ENCODE data around the gene LRRC63. TPM values are rescaled to one million over a fixed set of nuclear protein-coding genes. Genes with fewer than 3 reads are reported as not detected.

The LRRC63 gene
- total RNA-seq, 1 donor from 2014 or later = 0.42 TPM

- no peak for DNase-seq (ENCODE audit: low read depth)
- no peak overlapping the region for H3K4me3 ChIP-seq (ENCODE audit: low read depth, low read length)
- peaks cover 6% of the 10 kb centered on the region for H3K27me3 ChIP-seq (ENCODE audit: control insufficient read depth, insufficient read depth, low read length)
- TF ChIP-seq, protein P1, sequence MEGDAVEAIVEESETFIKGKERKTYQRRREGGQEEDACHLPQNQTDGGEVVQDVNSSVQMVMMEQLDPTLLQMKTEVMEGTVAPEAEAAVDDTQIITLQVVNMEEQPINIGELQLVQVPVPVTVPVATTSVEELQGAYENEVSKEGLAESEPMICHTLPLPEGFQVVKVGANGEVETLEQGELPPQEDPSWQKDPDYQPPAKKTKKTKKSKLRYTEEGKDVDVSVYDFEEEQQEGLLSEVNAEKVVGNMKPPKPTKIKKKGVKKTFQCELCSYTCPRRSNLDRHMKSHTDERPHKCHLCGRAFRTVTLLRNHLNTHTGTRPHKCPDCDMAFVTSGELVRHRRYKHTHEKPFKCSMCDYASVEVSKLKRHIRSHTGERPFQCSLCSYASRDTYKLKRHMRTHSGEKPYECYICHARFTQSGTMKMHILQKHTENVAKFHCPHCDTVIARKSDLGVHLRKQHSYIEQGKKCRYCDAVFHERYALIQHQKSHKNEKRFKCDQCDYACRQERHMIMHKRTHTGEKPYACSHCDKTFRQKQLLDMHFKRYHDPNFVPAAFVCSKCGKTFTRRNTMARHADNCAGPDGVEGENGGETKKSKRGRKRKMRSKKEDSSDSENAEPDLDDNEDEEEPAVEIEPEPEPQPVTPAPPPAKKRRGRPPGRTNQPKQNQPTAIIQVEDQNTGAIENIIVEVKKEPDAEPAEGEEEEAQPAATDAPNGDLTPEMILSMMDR (IDR thresholded peaks at IDR 0.05; ENCODE audit: insufficient read depth, low read length, poor library complexity, severe bottlenecking) = peak; percentile 83
- H3K36me3 ChIP-seq (ENCODE audit: control insufficient read depth, insufficient read depth, low read length) = no peaks in the 10 kb centered on the region
These were observed 109.9 kb downstream of the LRRC63 start for GRCh38 chr13:46321494-46322225.

DNA sequence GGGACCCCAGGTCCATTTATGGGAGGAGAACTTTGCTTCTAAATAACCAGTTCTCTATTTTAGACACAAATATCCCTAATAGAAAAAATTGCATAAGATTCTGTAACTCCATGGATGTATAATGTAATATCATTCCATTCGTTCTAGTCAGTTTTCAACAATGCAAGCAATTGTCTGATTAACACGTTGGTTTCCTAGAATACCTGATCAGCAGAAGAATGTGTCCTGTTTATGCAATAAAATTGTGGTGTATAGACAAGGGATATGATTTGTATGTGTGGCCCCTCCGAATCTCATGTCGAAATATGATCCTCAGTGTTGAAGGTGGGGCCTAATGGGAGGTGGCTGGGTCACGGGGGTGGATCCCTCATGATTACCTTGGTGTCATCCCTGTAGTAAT, 113.2 kb downstream of the LRRC63 start:
- no peaks in the 10 kb centered on the region for H3K36me3 ChIP-seq (ENCODE audit: control insufficient read depth, insufficient read depth, low read length)
- no peak overlapping the region for H3K4me3 ChIP-seq (ENCODE audit: low read depth, low read length)
- TF ChIP-seq, protein P1 (IDR thresholded peaks at IDR 0.05; ENCODE audit: insufficient read depth, low read length, poor library complexity, severe bottlenecking) = no peak
- peaks cover 6% of the 10 kb centered on the region for H3K27me3 ChIP-seq (ENCODE audit: control insufficient read depth, insufficient read depth, low read length)
- DNase-seq (ENCODE audit: low read depth) = no peak

Other genes with a start within 250 kb of the LRRC63 start
- gene ZC3H13, start 159.2 kb upstream of the LRRC63 start, total RNA-seq = 19.0 and 20.3 TPM in 2 replicates
- gene CPB2, start 106.9 kb upstream of the LRRC63 start, total RNA-seq = not detected in 2 replicates
- gene LCP1, start 29.8 kb upstream of the LRRC63 start, total RNA-seq = 83.1 and 87.6 TPM in 2 replicates
- gene RUBCNL, start 175.3 kb downstream of the LRRC63 start, total RNA-seq = 1.8 and 5.5 TPM in 2 replicates